ENCODE data around the gene DNAH8.
"Not testable (repeated sequence)": the region's sequence is repeated elsewhere in the genome, so short reads cannot be mapped to it uniquely, and the experiment has no call there.

Gene DNAH8

GRCh38 chr6:38783443-38784228 is 68.5 kb downstream of the DNAH8 start:
- TF ChIP-seq, protein P1, sequence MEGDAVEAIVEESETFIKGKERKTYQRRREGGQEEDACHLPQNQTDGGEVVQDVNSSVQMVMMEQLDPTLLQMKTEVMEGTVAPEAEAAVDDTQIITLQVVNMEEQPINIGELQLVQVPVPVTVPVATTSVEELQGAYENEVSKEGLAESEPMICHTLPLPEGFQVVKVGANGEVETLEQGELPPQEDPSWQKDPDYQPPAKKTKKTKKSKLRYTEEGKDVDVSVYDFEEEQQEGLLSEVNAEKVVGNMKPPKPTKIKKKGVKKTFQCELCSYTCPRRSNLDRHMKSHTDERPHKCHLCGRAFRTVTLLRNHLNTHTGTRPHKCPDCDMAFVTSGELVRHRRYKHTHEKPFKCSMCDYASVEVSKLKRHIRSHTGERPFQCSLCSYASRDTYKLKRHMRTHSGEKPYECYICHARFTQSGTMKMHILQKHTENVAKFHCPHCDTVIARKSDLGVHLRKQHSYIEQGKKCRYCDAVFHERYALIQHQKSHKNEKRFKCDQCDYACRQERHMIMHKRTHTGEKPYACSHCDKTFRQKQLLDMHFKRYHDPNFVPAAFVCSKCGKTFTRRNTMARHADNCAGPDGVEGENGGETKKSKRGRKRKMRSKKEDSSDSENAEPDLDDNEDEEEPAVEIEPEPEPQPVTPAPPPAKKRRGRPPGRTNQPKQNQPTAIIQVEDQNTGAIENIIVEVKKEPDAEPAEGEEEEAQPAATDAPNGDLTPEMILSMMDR (IDR thresholded peaks at IDR 0.05; ENCODE audit: extremely low read depth, missing control alignments) = no peak

DNA sequence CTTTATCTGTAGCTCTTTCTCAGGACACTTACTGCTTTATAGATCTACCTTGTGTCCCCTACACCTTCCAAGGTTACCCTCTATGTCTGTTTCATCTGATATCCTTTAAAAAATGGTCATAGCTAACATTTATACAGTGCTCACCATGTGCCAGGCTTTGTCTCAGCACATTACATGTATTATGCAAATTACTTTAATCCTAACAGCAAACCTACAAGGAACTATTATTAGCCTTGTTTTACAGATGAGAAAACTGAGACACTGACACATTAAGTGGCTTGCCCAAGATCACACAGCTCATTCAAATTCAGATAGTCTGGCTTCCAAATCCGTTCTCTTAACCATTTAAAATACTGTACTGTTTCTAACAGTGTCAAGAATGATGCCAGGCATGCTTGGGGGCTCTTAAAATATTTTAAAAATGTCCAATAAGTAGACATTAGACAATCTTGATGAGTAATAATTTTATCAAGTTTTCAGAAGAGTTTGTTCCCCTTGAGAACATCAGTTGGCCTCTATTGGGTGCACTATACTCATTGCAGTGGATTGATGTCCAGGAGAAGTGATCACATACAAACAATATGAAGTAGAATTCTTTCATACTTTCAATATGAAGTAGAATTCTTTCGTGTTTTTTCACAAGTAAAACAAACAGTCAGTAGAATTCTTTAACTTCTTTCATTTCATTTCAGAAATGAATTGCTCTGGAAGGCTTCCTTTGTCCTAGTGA is 69.6 kb downstream of the DNAH8 start:
- no peak for DNase-seq (ENCODE audit: low spot score)

More at GRCh38 chr6:38783443-38784228, 68.5 kb downstream of the DNAH8 start:
- no peak for DNase-seq (ENCODE audit: low spot score)

GRCh38 chr6:38786486-38786885 is 71.4 kb downstream of the DNAH8 start:
- DNase-seq (ENCODE audit: low spot score) = no peak
- TF ChIP-seq, protein P1 (IDR thresholded peaks at IDR 0.05; ENCODE audit: extremely low read depth, missing control alignments) = no peak

More for the DNA sequence above, 69.6 kb downstream of the DNAH8 start:
- TF ChIP-seq, protein P1 (IDR thresholded peaks at IDR 0.05; ENCODE audit: extremely low read depth, missing control alignments) = no peak

- TF ChIP-seq, protein P1 (IDR thresholded peaks at IDR 0.05; ENCODE audit: extremely low read depth, missing control alignments) = no peak
- DNase-seq (ENCODE audit: low spot score) = no peak
Observed at GRCh38 chr6:38789256-38789655, 74.1 kb downstream of the DNAH8 start.

DNA sequence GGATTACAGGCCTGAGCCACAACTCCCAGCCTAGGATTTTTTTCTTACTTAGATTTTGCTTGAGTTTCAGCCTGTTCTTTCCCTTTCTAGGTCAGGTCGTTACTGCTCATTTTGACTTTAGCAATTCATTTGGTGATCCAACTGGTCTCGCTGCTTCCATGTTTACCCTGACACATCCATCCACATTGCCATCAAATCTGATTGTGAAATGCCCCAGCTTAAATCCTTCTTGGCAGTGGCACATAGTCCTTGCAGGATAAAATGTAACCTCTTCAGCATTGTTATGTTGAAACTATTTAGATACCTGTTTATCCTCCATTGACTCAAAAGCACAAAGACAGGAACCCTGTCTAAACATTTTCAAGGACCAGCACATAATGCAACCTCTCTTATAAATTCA is 77.2 kb downstream of the DNAH8 start:
- no peak for DNase-seq (ENCODE audit: low spot score)
- TF ChIP-seq, protein P1 (IDR thresholded peaks at IDR 0.05; ENCODE audit: extremely low read depth, missing control alignments) = no peak

DNA sequence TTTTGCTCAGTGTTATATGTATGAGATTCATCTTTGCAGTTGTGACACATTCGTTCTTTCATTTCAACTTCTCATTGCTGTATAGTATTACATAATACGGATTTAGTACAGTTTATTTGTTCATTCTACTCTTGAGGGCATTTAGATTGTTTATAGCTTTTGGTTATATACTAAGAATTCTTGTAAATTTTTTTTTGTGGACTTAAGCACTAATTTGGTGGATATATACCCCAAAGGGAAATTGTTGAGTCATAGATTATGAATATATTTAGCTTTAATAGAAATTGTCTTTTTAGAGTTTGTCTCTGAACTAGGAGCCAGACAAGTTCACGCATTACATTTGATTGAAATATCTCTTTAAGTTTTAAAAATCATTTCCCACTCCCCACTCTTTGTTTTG is 79.6 kb downstream of the DNAH8 start:
- no peak for DNase-seq (ENCODE audit: low spot score)
- TF ChIP-seq, protein P1 (IDR thresholded peaks at IDR 0.05; ENCODE audit: extremely low read depth, missing control alignments) = no peak

DNA sequence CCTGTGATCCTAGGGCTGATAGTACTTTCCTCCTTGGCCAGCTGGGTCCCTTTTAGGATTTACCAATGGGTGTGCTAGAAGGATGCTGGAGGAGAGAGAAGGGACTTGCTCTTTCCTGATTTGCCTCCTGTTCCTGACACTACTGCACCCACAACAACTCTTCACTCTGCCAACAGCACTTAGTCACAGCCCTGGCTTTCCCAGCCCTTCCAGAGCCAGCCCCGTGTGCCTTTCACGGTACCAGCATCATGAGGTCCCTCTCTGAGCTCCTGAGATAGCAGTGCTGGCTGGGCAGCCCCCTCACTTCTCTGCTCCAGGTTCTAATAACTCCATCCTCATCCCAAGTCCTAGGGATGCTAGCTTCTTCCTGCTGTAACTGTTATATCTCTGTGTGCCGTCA is 80.9 kb downstream of the DNAH8 start:
- no peak for DNase-seq (ENCODE audit: low spot score)
- TF ChIP-seq, protein P1 (IDR thresholded peaks at IDR 0.05; ENCODE audit: extremely low read depth, missing control alignments) = no peak

DNA sequence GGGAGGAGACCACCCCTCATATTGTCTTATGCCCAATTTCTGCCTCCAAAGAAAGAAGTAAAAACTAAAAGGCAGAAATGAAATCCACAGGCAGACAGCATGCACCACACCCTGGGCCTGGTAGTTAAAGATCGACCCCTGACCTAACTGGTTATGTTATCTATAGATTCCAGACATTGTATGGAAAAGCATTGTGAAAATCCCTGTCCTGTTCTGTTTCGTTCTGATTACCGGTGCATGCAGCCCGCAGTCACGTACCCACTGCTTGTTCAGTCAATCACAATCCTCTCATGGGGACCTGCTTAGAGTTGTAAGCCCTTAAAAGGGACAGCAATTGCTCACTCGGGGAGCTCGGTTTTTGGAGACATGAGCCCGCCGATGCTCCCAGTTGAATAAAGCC is 81.3 kb downstream of the DNAH8 start:
- not testable (repeated sequence) for DNase-seq (ENCODE audit: low spot score)
